HL-60/S4 treated with phorbol 12-myristate 13-acetate at 8.2 ng/mL for 4 days and 3 days (cell line): ENCODE data around the gene ANXA11.

Experiments
- in situ Hi-C: fragments of 300-500 bp; cut with MboI; formaldehyde crosslinking; loops from 2 replicates; pipeline ENCODE4 v1.15.0; 2022; ENCODE audit warnings: low sequenced_read_pairs

ANXA11 gene

GRCh38 chr10:80192553-80192952, 12.8 kb downstream of the ANXA11 start:
- in situ Hi-C loops = no loop called here

GRCh38 chr10:80191589-80192270, 13.6 kb downstream of the ANXA11 start:
- in situ Hi-C loops = no loop called here

GRCh38 chr10:80188713-80189112, 16.6 kb downstream of the ANXA11 start:
- in situ Hi-C loops = no loop called here

GRCh38 chr10:80187465-80188409, 17.6 kb downstream of the ANXA11 start:
- in situ Hi-C loops = no loop called here

GRCh38 chr10:80187060-80187459, 18.3 kb downstream of the ANXA11 start:
- in situ Hi-C loops = no loop called here

- in situ Hi-C loops = no loop called here
These were observed 18.8 kb downstream of the ANXA11 start for GRCh38 chr10:80186364-80187012.

- in situ Hi-C loops = no loop called here
These were observed 19.6 kb downstream of the ANXA11 start for GRCh38 chr10:80185578-80186299.

- in situ Hi-C loops = no loop called here
These were observed 21.0 kb downstream of the ANXA11 start for GRCh38 chr10:80184291-80184690.

- in situ Hi-C loops = no loop called here
These were observed 21.9 kb downstream of the ANXA11 start for GRCh38 chr10:80183436-80183835.

- in situ Hi-C loops = no loop called here
These were observed 22.4 kb downstream of the ANXA11 start for GRCh38 chr10:80182986-80183385.

- in situ Hi-C loops = no loop called here
These were observed 27.3 kb downstream of the ANXA11 start for GRCh38 chr10:80177781-80178636.

- in situ Hi-C loops = no loop called here
These were observed 28.8 kb downstream of the ANXA11 start for GRCh38 chr10:80176526-80176925.

- in situ Hi-C loops = no loop called here
These were observed 30.5 kb downstream of the ANXA11 start for GRCh38 chr10:80174641-80175395.

GRCh38 chr10:80173466-80173865, 31.9 kb downstream of the ANXA11 start:
- in situ Hi-C loops = no loop called here

GRCh38 chr10:80172896-80173295, 32.4 kb downstream of the ANXA11 start:
- in situ Hi-C loops = no loop called here

- in situ Hi-C loops = no loop called here
These were observed 34.1 kb downstream of the ANXA11 start for GRCh38 chr10:80171248-80171660.

GRCh38 chr10:80170641-80171040, 34.7 kb downstream of the ANXA11 start:
- in situ Hi-C loops = no loop called here

- in situ Hi-C loops = no loop called here
These were observed 35.3 kb downstream of the ANXA11 start for GRCh38 chr10:80170026-80170425.

- in situ Hi-C loops = no loop called here
These were observed 36.5 kb downstream of the ANXA11 start for GRCh38 chr10:80168679-80169380.
